ENCODE measurements around the gene RPL14.
A peak's percentile ranks its signal among the peaks of the same experiment; 100 is the strongest.

RPL14 gene

GRCh38 chr3:40451551-40451950 lies 5.6 kb upstream of the RPL14 start:
- Histone ChIP-seq H2BK15ac (replicated peaks; ENCODE audit: low read depth) (no peak overlapping the region), H3K79me1 (ENCODE audit: low read length) (no peaks in the 10 kb centered on the region), H3K27me3 (ENCODE audit: insufficient read depth, low read length, poor library complexity) (no peaks in the 10 kb centered on the region), H4K8ac (ENCODE audit: low read depth, low read length) (no peak overlapping the region), H3K9ac (ENCODE audit: low read length) (no peak overlapping the region), H2BK5ac (ENCODE audit: low read length) (no peak overlapping the region), H3K27ac (ENCODE audit: low read depth, low read length) (no peak overlapping the region), H2AK5ac (ENCODE audit: low read length) (no peak overlapping the region), H3K4me3 (ENCODE audit: low read length) (no peak overlapping the region), H3K56ac (ENCODE audit: low read length) (no peak overlapping the region), H3K23ac (ENCODE audit: low read length) (no peak overlapping the region), H3K4me1 (ENCODE audit: control insufficient read depth, low read depth, low read length) (no peaks in the 10 kb centered on the region), H3K36me3 (ENCODE audit: control insufficient read depth, insufficient read depth, low read length) (no peaks in the 10 kb centered on the region), H4K5ac (ENCODE audit: low read length) (no peak overlapping the region), H3K79me2 (ENCODE audit: control insufficient read depth, insufficient read depth, low read length) (no peaks in the 10 kb centered on the region), H3K4me2 (ENCODE audit: low read length) (no peak overlapping the region), H2BK120ac (ENCODE audit: low read depth, low read length) (no peak overlapping the region), H3K4ac (ENCODE audit: low read depth, low read length) (no peak overlapping the region), H3K18ac (ENCODE audit: low read length) (no peak overlapping the region)
- DNase-seq = no peak

- Histone ChIP-seq H3K4me2 (ENCODE audit: low read length) (no peak overlapping the region), H3K4ac (ENCODE audit: low read depth, low read length) (no peak overlapping the region), H3K27ac (ENCODE audit: low read depth, low read length) (no peak overlapping the region), H4K5ac (ENCODE audit: low read length) (no peak overlapping the region), H3K18ac (ENCODE audit: low read length) (no peak overlapping the region), H3K36me3 (ENCODE audit: control insufficient read depth, insufficient read depth, low read length) (no peaks in the 10 kb centered on the region), H2BK5ac (ENCODE audit: low read length) (no peak overlapping the region), H3K56ac (ENCODE audit: low read length) (no peak overlapping the region), H2AK5ac (ENCODE audit: low read length) (no peak overlapping the region), H3K27me3 (ENCODE audit: insufficient read depth, low read length, poor library complexity) (no peaks in the 10 kb centered on the region), H3K9ac (ENCODE audit: low read length) (peak overlapping the region; percentile 91), H3K79me2 (ENCODE audit: control insufficient read depth, insufficient read depth, low read length) (no peaks in the 10 kb centered on the region), H3K23ac (ENCODE audit: low read length) (no peak overlapping the region), H4K8ac (ENCODE audit: low read depth, low read length) (no peak overlapping the region), H3K4me1 (ENCODE audit: control insufficient read depth, low read depth, low read length) (no peaks in the 10 kb centered on the region), H3K4me3 (ENCODE audit: low read length) (no peak overlapping the region), H2BK120ac (ENCODE audit: low read depth, low read length) (no peak overlapping the region), H3K79me1 (ENCODE audit: low read length) (no peaks in the 10 kb centered on the region), H2BK15ac (replicated peaks; ENCODE audit: low read depth) (no peak overlapping the region)
- no peak for DNase-seq
- no CpG with 5 or more reads among the region's 1 CpG for WGBS (ENCODE audit: extremely low coverage, insufficient coverage, low lambda C conversion rate)
Measured at GRCh38 chr3:40452057-40452456, 5.1 kb upstream of the RPL14 start.

GRCh38 chr3:40452562-40452875 lies 4.6 kb upstream of the RPL14 start:
- Histone ChIP-seq H3K4me3 (ENCODE audit: low read length) (peak overlapping the region; percentile 92), H2BK120ac (ENCODE audit: low read depth, low read length) (no peak overlapping the region), H3K27ac (ENCODE audit: low read depth, low read length) (no peak overlapping the region), H3K27me3 (ENCODE audit: insufficient read depth, low read length, poor library complexity) (no peaks in the 10 kb centered on the region), H3K4ac (ENCODE audit: low read depth, low read length) (no peak overlapping the region), H2BK5ac (ENCODE audit: low read length) (peak overlapping the region; percentile 74), H2AK5ac (ENCODE audit: low read length) (no peak overlapping the region), H3K4me1 (ENCODE audit: control insufficient read depth, low read depth, low read length) (no peaks in the 10 kb centered on the region), H2BK15ac (replicated peaks; ENCODE audit: low read depth) (no peak overlapping the region), H3K79me1 (ENCODE audit: low read length) (no peaks in the 10 kb centered on the region), H4K8ac (ENCODE audit: low read depth, low read length) (no peak overlapping the region), H3K36me3 (ENCODE audit: control insufficient read depth, insufficient read depth, low read length) (no peaks in the 10 kb centered on the region), H3K9ac (ENCODE audit: low read length) (peak overlapping the region; percentile 91), H3K79me2 (ENCODE audit: control insufficient read depth, insufficient read depth, low read length) (peaks cover 3% of the 10 kb centered on the region), H4K5ac (ENCODE audit: low read length) (no peak overlapping the region), H3K56ac (ENCODE audit: low read length) (peak overlapping the region; percentile 96), H3K18ac (ENCODE audit: low read length) (no peak overlapping the region), H3K23ac (ENCODE audit: low read length) (no peak overlapping the region), H3K4me2 (ENCODE audit: low read length) (peak overlapping the region; percentile 61)
- WGBS (ENCODE audit: extremely low coverage, insufficient coverage, low lambda C conversion rate) = no CpG with 5 or more reads among the region's 7 CpGs
- no peak for DNase-seq

GRCh38 chr3:40452876-40453730 lies 4.0 kb upstream of the RPL14 start:
- Histone ChIP-seq H3K27ac (ENCODE audit: low read depth, low read length) (no peak overlapping the region), H4K5ac (ENCODE audit: low read length) (peak overlapping the region; percentile 47), H3K27me3 (ENCODE audit: insufficient read depth, low read length, poor library complexity) (no peaks in the 10 kb centered on the region), H3K4ac (ENCODE audit: low read depth, low read length) (no peak overlapping the region), H3K4me1 (ENCODE audit: control insufficient read depth, low read depth, low read length) (no peaks in the 10 kb centered on the region), H3K56ac (ENCODE audit: low read length) (peak overlapping the region; percentile 96), H3K23ac (ENCODE audit: low read length) (peak overlapping the region; percentile 96), H2AK5ac (ENCODE audit: low read length) (no peak overlapping the region), H3K79me1 (ENCODE audit: low read length) (no peaks in the 10 kb centered on the region), H3K4me3 (ENCODE audit: low read length) (peak overlapping the region; percentile 92), H2BK120ac (ENCODE audit: low read depth, low read length) (no peak overlapping the region), H2BK5ac (ENCODE audit: low read length) (peak overlapping the region; percentile 74), H4K8ac (ENCODE audit: low read depth, low read length) (no peak overlapping the region), H3K36me3 (ENCODE audit: control insufficient read depth, insufficient read depth, low read length) (no peaks in the 10 kb centered on the region), H3K79me2 (ENCODE audit: control insufficient read depth, insufficient read depth, low read length) (peaks cover 9% of the 10 kb centered on the region), H3K4me2 (ENCODE audit: low read length) (peak overlapping the region; percentile 95), H3K9ac (ENCODE audit: low read length) (peak overlapping the region; percentile 91), H2BK15ac (replicated peaks; ENCODE audit: low read depth) (no peak overlapping the region), H3K18ac (ENCODE audit: low read length) (peak overlapping the region; percentile 20)
- peak; percentile 100 for DNase-seq
- WGBS (ENCODE audit: extremely low coverage, insufficient coverage, low lambda C conversion rate) = no CpG with 5 or more reads among the region's 41 CpGs

- no peak for DNase-seq
- Histone ChIP-seq H3K27me3 (ENCODE audit: insufficient read depth, low read length, poor library complexity) (no peaks in the 10 kb centered on the region), H4K8ac (ENCODE audit: low read depth, low read length) (no peak overlapping the region), H3K4me1 (ENCODE audit: control insufficient read depth, low read depth, low read length) (no peaks in the 10 kb centered on the region), H3K4me2 (ENCODE audit: low read length) (no peak overlapping the region), H3K23ac (ENCODE audit: low read length) (no peak overlapping the region), H2AK5ac (ENCODE audit: low read length) (no peak overlapping the region), H3K18ac (ENCODE audit: low read length) (no peak overlapping the region), H3K9ac (ENCODE audit: low read length) (peak overlapping the region; percentile 83), H3K56ac (ENCODE audit: low read length) (peak overlapping the region; percentile 85), H2BK5ac (ENCODE audit: low read length) (no peak overlapping the region), H3K27ac (ENCODE audit: low read depth, low read length) (no peak overlapping the region), H2BK15ac (replicated peaks; ENCODE audit: low read depth) (no peak overlapping the region), H2BK120ac (ENCODE audit: low read depth, low read length) (no peak overlapping the region), H4K5ac (ENCODE audit: low read length) (no peak overlapping the region), H3K79me1 (ENCODE audit: low read length) (no peaks in the 10 kb centered on the region), H3K79me2 (ENCODE audit: control insufficient read depth, insufficient read depth, low read length) (peaks cover 17% of the 10 kb centered on the region), H3K4me3 (ENCODE audit: low read length) (no peak overlapping the region), H3K4ac (ENCODE audit: low read depth, low read length) (no peak overlapping the region), H3K36me3 (ENCODE audit: control insufficient read depth, insufficient read depth, low read length) (peaks cover 5% of the 10 kb centered on the region)
- no CpG with 5 or more reads among the region's 6 CpGs for WGBS (ENCODE audit: extremely low coverage, insufficient coverage, low lambda C conversion rate)
Measured at GRCh38 chr3:40453933-40454332, 3.2 kb upstream of the RPL14 start.

- Histone ChIP-seq H3K27me3 (ENCODE audit: insufficient read depth, low read length, poor library complexity) (no peaks in the 10 kb centered on the region), H2AK5ac (ENCODE audit: low read length) (no peak overlapping the region)
Measured at GRCh38 chr3:40455328-40455727, 1.8 kb upstream of the RPL14 start.

More at GRCh38 chr3:40455328-40455727, 1.8 kb upstream of the RPL14 start:
- Histone ChIP-seq H3K27ac (ENCODE audit: low read depth, low read length) (no peak overlapping the region), H3K4me3 (ENCODE audit: low read length) (no peak overlapping the region), H3K4me2 (ENCODE audit: low read length) (no peak overlapping the region), H3K79me1 (ENCODE audit: low read length) (peaks cover 4% of the 10 kb centered on the region), H3K36me3 (ENCODE audit: control insufficient read depth, insufficient read depth, low read length) (peaks cover 6% of the 10 kb centered on the region), H3K56ac (ENCODE audit: low read length) (no peak overlapping the region), H2BK5ac (ENCODE audit: low read length) (no peak overlapping the region), H3K9ac (ENCODE audit: low read length) (no peak overlapping the region), H3K4ac (ENCODE audit: low read depth, low read length) (no peak overlapping the region), H4K8ac (ENCODE audit: low read depth, low read length) (no peak overlapping the region), H3K79me2 (ENCODE audit: control insufficient read depth, insufficient read depth, low read length) (peaks cover 22% of the 10 kb centered on the region), H2BK120ac (ENCODE audit: low read depth, low read length) (no peak overlapping the region), H2BK15ac (replicated peaks; ENCODE audit: low read depth) (no peak overlapping the region), H3K23ac (ENCODE audit: low read length) (no peak overlapping the region), H3K4me1 (ENCODE audit: control insufficient read depth, low read depth, low read length) (no peaks in the 10 kb centered on the region), H4K5ac (ENCODE audit: low read length) (no peak overlapping the region), H3K18ac (ENCODE audit: low read length) (no peak overlapping the region)
- no peak for DNase-seq
- WGBS (ENCODE audit: extremely low coverage, insufficient coverage, low lambda C conversion rate) = no CpG with 5 or more reads among the region's 4 CpGs

All from mesendoderm (in vitro differentiated cells).